DND-41 (cell line): Measurements from ENCODE around the gene GUCD1.

Experiments used
- CTCF ChIP-seq: IDR thresholded peaks from 2 replicates; pipeline ENCODE4 v1.5.1; 2012; ENCODE audit warnings: borderline replicate concordance, low read length, moderate library complexity, mild to moderate bottlenecking; ENCODE audit not compliant: poor library complexity, severe bottlenecking; ENCODE audit errors: extremely low read depth
- EZH2 ChIP-seq: IDR thresholded peaks from 3 replicates; pipeline ENCODE4 v1.6.1; 2012; ENCODE audit warnings: borderline replicate concordance, low read depth, mild to moderate bottlenecking, moderate library complexity, low read length, inconsistent platforms; ENCODE audit not compliant: severe bottlenecking

- TF ChIP-seq CTCF (no peak), EZH2 (no peak)
These were observed 31.1 kb upstream of the GUCD1 start for GRCh38 chr22:24585927-24586546.
